GM19452 (cell line): Measurements from ENCODE around the gene DIPK2B.

ENCODE experiments used
- ATAC-seq: cut with Tn5 transposase; IDR thresholded peaks from one replicate; pipeline ENCODE4 v1.9.1; 2021; ENCODE audit not compliant: unreplicated experiment

Gene DIPK2B

GRCh38 chrX:45164021-45164621 is 36.6 kb downstream of the DIPK2B start:
- ATAC-seq, result no peak

- ATAC-seq, result no peak
Observed at GRCh38 chrX:45157647-45158046, 43.0 kb downstream of the DIPK2B start.

GRCh38 chrX:45154462-45154861 is 46.2 kb downstream of the DIPK2B start:
- no peak for ATAC-seq

GRCh38 chrX:45154033-45154360 is 46.7 kb downstream of the DIPK2B start:
- no peak for ATAC-seq
